HCT116 (cell line): ENCODE results near the gene PWP1.

ENCODE experiments used
- CBX3 ChIP-seq: IDR thresholded peaks from 2 replicates; pipeline ENCODE4 v1.6.1; 2012; ENCODE audit warnings: low read depth
- CTCF ChIP-seq, 3 experiments: fragments of 200-600 bp in 1 of 3; sonication (generic) in 1 of 3; IDR thresholded peaks in 2 of 3; conservative IDR thresholded peaks in 1 of 3; 2 replicates each; pipeline ENCODE4 v1.5.1; 2012 to 2017; ENCODE audit warnings: low read depth in 2 of 3, low read length in 2 of 3, antibody characterized with exemption in 1 of 3, borderline replicate concordance in 1 of 3, control low read depth in 1 of 3, mild to moderate bottlenecking in 1 of 3, mixed read lengths in 1 of 3, mixed run types in 1 of 3, moderate library complexity in 1 of 3; ENCODE audit not compliant: insufficient read depth in 1 of 3
- EGR1 ChIP-seq: IDR thresholded peaks from 2 replicates; pipeline ENCODE4 v1.6.1; 2012; ENCODE audit warnings: low read depth
- EZH2 ChIP-seq: fragments of 200-600 bp; sonication (generic); IDR thresholded peaks from 2 replicates; pipeline ENCODE4 v1.6.1; 2017; ENCODE audit warnings: antibody characterized with exemption, mixed run types
- EZH2phosphoT487 ChIP-seq: fragments of 200-600 bp; IDR thresholded peaks from 2 replicates; pipeline ENCODE4 v1.6.1; 2018; ENCODE audit warnings: antibody characterized with exemption, borderline replicate concordance
- JUND ChIP-seq: IDR thresholded peaks from 2 replicates; pipeline ENCODE4 v1.6.1; 2012
- POLR2A ChIP-seq: IDR thresholded peaks from 2 replicates; pipeline ENCODE4 v1.7.0; 2011; ENCODE audit warnings: borderline replicate concordance; ENCODE audit not compliant: insufficient read depth, insufficient read length; ENCODE audit errors: extremely low read depth
- POLR2AphosphoS5 ChIP-seq: IDR thresholded peaks from 2 replicates; pipeline ENCODE4 v1.6.1; 2011; ENCODE audit warnings: mild to moderate bottlenecking, low read depth, low read length, moderate library complexity
- REST ChIP-seq: IDR thresholded peaks from 2 replicates; pipeline ENCODE4 v1.6.1; 2012; ENCODE audit warnings: low read depth
- SIN3A ChIP-seq: IDR thresholded peaks from 2 replicates; pipeline ENCODE4 v1.6.1; 2012; ENCODE audit warnings: low read depth
- SP1 ChIP-seq: IDR thresholded peaks from 2 replicates; pipeline ENCODE4 v1.6.1; 2012; ENCODE audit warnings: low read depth
- YY1 ChIP-seq: IDR thresholded peaks from 2 replicates; pipeline ENCODE4 v1.6.1; 2011; ENCODE audit warnings: low read length, low read depth, moderate library complexity, mild to moderate bottlenecking; ENCODE audit not compliant: insufficient replicate concordance; ENCODE audit errors: extremely low read depth
- ZNF274 ChIP-seq: fragments of 200-500 bp; sonication (Bioruptor generic); IDR thresholded peaks from 2 replicates; pipeline ENCODE4 v1.6.1; 2014; ENCODE audit warnings: mild to moderate bottlenecking, low read depth, low read length, inconsistent platforms
- TF ChIP-seq, protein P1 (sequence below): IDR thresholded peaks from 2 replicates; pipeline ENCODE4 v1.6.1; 2012

DNA sequence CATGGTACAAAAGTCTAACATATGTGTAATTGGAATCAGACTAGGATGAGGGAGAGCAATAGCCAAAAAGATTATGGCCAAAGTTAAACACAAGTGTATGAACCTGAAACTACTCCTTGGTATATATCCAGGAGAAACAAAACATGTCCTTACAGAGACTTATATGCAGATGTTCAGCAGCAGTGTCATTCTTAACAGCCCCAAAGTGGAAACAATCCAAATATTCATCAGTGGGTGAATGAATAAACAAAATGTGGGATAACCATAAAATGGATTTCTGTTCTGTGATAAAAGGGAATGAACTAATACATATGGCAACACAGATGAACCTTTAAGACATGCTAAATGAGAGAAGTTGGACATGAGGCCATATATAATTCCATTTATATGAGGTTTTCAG, 30.2 kb downstream of the PWP1 start:
- TF ChIP-seq EZH2 (no peak), EGR1 (no peak), CTCF (IDR thresholded peaks at IDR 0.05 in 2 of 3, conservative IDR thresholded peaks at IDR 0.05 in 1 of 3; ENCODE audit: borderline replicate concordance in 1 of 3, insufficient read depth in 1 of 3, low read depth in 2 of 3, low read length in 2 of 3) (no peak), YY1 (no peak), SP1 (no peak), SIN3A (no peak), ZNF274 (no peak), POLR2A (no peak), EZH2phosphoT487 (no peak), CBX3 (no peak), POLR2AphosphoS5 (no peak), REST (no peak), JUND (no peak)
- TF ChIP-seq, protein P1, sequence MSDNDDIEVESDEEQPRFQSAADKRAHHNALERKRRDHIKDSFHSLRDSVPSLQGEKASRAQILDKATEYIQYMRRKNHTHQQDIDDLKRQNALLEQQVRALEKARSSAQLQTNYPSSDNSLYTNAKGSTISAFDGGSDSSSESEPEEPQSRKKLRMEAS = no peak
